SJCRH30 (cell line): Measurements from ENCODE around the gene RHBDD3. TPM values are rescaled to one million over a fixed set of nuclear protein-coding genes. Genes with fewer than 3 reads are reported as not detected.

Experiments used
- DNase-seq, 2 experiments: peaks; one replicate each; pipeline ENCODE4 v3.0.0-alpha.2; 2015 to 2020
- H3K27ac ChIP-seq: fragments of 250-450 bp; sonication (Bioruptor Pico); 2 replicates; pipeline ENCODE4 v1.5.1; 2020; ENCODE audit warnings: mild to moderate bottlenecking, moderate library complexity
- H3K27me3 ChIP-seq: fragments of 250-450 bp; sonication (Bioruptor Pico); 2 replicates; pipeline ENCODE4 v1.5.1; 2020; ENCODE audit warnings: mild to moderate bottlenecking, moderate library complexity
- H3K36me3 ChIP-seq: fragments of 250-450 bp; sonication (Bioruptor Pico); 2 replicates; pipeline ENCODE4 v1.5.1; 2020; ENCODE audit warnings: mild to moderate bottlenecking, moderate library complexity
- H3K4me1 ChIP-seq: fragments of 250-450 bp; sonication (Bioruptor Pico); 2 replicates; pipeline ENCODE4 v1.5.1; 2020; ENCODE audit warnings: mild to moderate bottlenecking, moderate library complexity
- H3K4me3 ChIP-seq: fragments of 250-450 bp; sonication (Bioruptor Pico); 2 replicates; pipeline ENCODE4 v1.5.1; 2020; ENCODE audit warnings: mild to moderate bottlenecking, moderate library complexity
- H3K9me3 ChIP-seq: fragments of 250-450 bp; sonication (Bioruptor Pico); replicated peaks from 2 replicates; pipeline ENCODE4 v1.5.1; 2020; ENCODE audit warnings: mild to moderate bottlenecking, moderate library complexity
- total RNA-seq: library from RNA; depleted of rRNA; stranded (reverse); fragments of >200 nt; shearing (Covaris generic); gene quantifications from 2 replicates; pipeline ENCODE4 v1.2.3, GENCODE V29; 2014

The RHBDD3 gene
- total RNA-seq, 1 experiment from 2014 or later = 20.3 TPM

DNA sequence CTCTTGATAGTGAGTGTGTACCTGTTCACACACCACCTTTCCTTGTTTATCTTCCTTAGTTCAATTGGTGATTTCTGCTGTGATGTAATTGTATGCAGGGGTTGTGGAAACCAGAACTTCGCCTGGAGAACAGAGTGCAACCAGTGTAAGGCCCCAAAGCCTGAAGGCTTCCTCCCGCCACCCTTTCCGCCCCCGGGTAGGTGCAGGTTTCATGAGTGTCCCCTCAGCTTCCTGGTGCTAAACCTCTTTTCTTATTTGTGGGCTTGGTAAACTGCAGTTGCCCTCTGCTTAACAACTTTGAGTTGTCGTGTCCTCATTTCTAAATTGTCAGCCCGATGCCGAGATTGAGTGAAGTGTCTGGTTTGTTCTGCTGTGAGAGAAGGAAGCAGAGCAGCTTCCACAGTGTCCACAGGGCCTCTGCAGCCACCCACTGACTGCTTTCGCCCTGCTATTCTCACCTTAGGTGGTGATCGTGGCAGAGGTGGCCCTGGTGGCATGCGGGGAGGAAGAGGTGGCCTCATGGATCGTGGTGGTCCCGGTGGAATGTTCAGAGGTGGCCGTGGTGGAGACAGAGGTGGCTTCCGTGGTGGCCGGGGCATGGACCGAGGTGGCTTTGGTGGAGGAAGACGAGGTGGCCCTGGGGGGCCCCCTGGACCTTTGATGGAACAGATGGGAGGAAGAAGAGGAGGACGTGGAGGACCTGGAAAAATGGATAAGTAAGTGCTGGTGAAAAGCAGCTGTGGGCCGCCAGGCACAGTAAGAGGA, 31.5 kb upstream of the RHBDD3 start:
- H3K36me3 ChIP-seq = peaks cover 56% of the 10 kb centered on the region
- H3K27ac ChIP-seq = no peak overlapping the region
- DNase-seq = no peak
- H3K4me3 ChIP-seq = no peak overlapping the region
- no peaks in the 10 kb centered on the region for H3K4me1 ChIP-seq
- H3K9me3 ChIP-seq = no peaks in the 10 kb centered on the region
- H3K27me3 ChIP-seq = no peaks in the 10 kb centered on the region

DNA sequence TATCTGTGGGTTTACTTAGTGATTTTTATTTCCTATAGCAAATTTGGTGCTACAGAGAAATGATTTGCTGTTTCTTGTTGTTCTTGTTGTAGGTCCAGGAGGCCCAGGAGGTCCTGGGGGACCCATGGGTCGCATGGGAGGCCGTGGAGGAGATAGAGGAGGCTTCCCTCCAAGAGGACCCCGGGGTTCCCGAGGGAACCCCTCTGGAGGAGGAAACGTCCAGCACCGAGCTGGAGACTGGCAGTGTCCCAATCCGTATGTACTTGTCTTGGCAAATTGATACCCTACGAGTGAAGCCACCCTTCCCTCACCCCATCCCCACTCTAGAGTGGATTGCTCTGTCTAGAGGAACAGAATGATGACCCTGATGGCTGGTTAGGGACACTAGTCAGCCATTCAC, 30.9 kb upstream of the RHBDD3 start:
- Histone ChIP-seq H3K36me3 (peaks cover 63% of the 10 kb centered on the region), H3K27me3 (no peaks in the 10 kb centered on the region), H3K4me1 (no peaks in the 10 kb centered on the region), H3K4me3 (no peak overlapping the region), H3K27ac (no peak overlapping the region), H3K9me3 (no peaks in the 10 kb centered on the region)
- no peak for DNase-seq

- Histone ChIP-seq H3K4me3 (no peak overlapping the region), H3K4me1 (no peaks in the 10 kb centered on the region), H3K36me3 (peaks cover 100% of the 10 kb centered on the region), H3K9me3 (no peaks in the 10 kb centered on the region), H3K27me3 (no peaks in the 10 kb centered on the region), H3K27ac (no peak overlapping the region)
- DNase-seq = no peak
Observed at GRCh38 chr22:29292379-29292778, 24.6 kb upstream of the RHBDD3 start.

DNA sequence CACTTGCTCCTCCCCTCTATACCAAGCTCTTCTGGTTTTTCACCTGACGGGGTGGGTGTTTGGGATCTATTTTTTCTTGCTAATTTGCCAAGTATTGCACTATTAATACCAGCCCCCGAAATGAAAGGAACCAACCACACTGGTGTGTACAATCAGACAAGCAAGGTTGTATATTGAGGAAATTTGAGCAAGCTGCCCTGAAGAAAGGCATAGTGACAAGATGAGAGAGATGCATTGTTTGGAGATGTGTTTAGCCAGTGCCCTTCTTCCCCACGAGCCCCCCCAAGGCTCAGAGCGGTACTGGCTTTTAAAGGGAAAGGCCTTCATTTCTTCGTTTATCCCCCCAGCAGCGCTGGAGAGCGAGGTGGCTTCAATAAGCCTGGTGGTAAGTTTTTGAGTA, 23.4 kb upstream of the RHBDD3 start:
- Histone ChIP-seq H3K4me1 (no peaks in the 10 kb centered on the region), H3K27me3 (no peaks in the 10 kb centered on the region), H3K27ac (no peak overlapping the region), H3K4me3 (no peak overlapping the region), H3K9me3 (no peaks in the 10 kb centered on the region), H3K36me3 (peaks cover 99% of the 10 kb centered on the region)
- no peak for DNase-seq

- H3K4me1 ChIP-seq = no peaks in the 10 kb centered on the region
- no peak overlapping the region for H3K27ac ChIP-seq
- H3K36me3 ChIP-seq = peaks cover 99% of the 10 kb centered on the region
- no peaks in the 10 kb centered on the region for H3K27me3 ChIP-seq
- H3K4me3 ChIP-seq = no peak overlapping the region
- no peaks in the 10 kb centered on the region for H3K9me3 ChIP-seq
- DNase-seq = no peak
Observed at GRCh38 chr22:29290061-29290460, 22.3 kb upstream of the RHBDD3 start.

GRCh38 chr22:29288837-29289236, 21.1 kb upstream of the RHBDD3 start:
- no peaks in the 10 kb centered on the region for H3K4me1 ChIP-seq
- H3K4me3 ChIP-seq = no peak overlapping the region
- no peaks in the 10 kb centered on the region for H3K9me3 ChIP-seq
- H3K27ac ChIP-seq = no peak overlapping the region
- no peak for DNase-seq
- H3K27me3 ChIP-seq = no peaks in the 10 kb centered on the region
- H3K36me3 ChIP-seq = peaks cover 97% of the 10 kb centered on the region

DNA sequence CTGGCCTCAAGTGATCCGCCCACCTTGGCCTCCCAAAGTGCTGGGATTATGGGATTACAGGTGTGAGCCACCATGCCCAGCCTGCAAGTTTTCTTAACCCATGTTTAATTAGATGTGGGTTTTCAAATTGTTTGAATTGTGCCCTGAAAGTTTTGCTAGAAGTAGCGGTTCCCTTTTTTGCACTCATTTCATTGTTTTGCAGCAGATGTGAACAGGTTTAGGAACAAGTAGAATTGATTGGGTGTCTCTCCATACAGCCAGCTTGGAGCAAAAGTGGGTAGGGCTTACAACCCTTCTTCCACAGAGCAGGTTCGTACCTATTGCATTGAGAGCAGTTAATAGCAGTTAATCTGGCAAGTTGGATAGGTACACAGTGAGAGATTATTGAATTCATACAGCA, 16.4 kb upstream of the RHBDD3 start:
- no peaks in the 10 kb centered on the region for H3K27me3 ChIP-seq
- H3K36me3 ChIP-seq = peaks cover 88% of the 10 kb centered on the region
- no peak overlapping the region for H3K27ac ChIP-seq
- H3K9me3 ChIP-seq = no peaks in the 10 kb centered on the region
- no peak for DNase-seq
- H3K4me1 ChIP-seq = no peaks in the 10 kb centered on the region
- no peak overlapping the region for H3K4me3 ChIP-seq

GRCh38 chr22:29277927-29278326, 10.1 kb upstream of the RHBDD3 start:
- H3K4me3 ChIP-seq = no peak overlapping the region
- no peaks in the 10 kb centered on the region for H3K4me1 ChIP-seq
- peaks cover 89% of the 10 kb centered on the region for H3K36me3 ChIP-seq
- no peaks in the 10 kb centered on the region for H3K9me3 ChIP-seq
- no peaks in the 10 kb centered on the region for H3K27me3 ChIP-seq
- DNase-seq = no peak
- H3K27ac ChIP-seq = no peak overlapping the region

GRCh38 chr22:29275819-29276565, 8.2 kb upstream of the RHBDD3 start:
- Histone ChIP-seq H3K27ac (no peak overlapping the region), H3K9me3 (no peaks in the 10 kb centered on the region), H3K4me3 (no peak overlapping the region), H3K4me1 (0 out of 2 replicates have a peak, but pooled peaks cover 3% of the 10 kb centered on the region), H3K27me3 (no peaks in the 10 kb centered on the region), H3K36me3 (peaks cover 95% of the 10 kb centered on the region)
- DNase-seq = no peak

DNA sequence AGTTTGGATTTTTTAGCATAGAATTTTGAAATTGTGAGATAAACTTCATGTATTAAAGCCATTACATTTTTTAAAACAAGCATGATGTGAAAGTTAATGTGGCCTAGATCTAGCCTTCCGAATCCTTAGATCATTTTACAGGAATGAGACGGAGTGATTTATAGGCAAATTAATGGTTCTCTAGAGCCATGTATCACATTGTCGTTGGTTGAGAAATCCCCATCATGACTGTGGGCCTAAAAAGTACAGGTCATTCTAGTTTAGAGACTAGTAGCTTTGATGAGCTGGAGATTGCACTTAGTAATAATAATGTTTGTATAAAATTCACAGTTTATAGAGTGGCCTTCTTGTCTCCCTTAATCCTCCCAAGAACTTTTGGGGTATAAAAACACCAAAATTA, 7.4 kb upstream of the RHBDD3 start:
- no peak for DNase-seq
- peaks cover 11% of the 10 kb centered on the region for H3K4me1 ChIP-seq
- H3K4me3 ChIP-seq = no peak overlapping the region
- H3K9me3 ChIP-seq = no peaks in the 10 kb centered on the region
- H3K27ac ChIP-seq = no peak overlapping the region
- H3K27me3 ChIP-seq = no peaks in the 10 kb centered on the region
- H3K36me3 ChIP-seq = peaks cover 99% of the 10 kb centered on the region

DNA sequence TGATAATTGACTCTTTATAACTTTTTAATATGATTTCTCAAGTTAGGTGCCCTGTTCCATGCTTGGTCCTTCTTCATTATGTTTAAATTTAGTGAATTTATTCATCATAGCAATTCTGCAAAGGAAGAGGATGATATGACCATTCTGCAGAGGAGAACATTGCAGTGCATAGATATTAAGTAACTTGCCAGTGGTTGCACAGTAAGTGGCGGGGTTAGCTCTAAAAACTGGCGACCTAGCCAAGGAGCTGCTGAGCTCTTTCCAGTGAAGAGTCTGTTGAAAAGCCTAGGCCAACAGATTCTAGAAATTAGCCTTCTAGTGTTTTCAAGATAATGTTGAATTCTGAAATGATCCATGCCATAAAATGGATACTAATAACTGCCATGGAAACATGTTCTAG, 4.8 kb upstream of the RHBDD3 start:
- Histone ChIP-seq H3K9me3 (no peaks in the 10 kb centered on the region), H3K4me3 (no peak overlapping the region), H3K4me1 (peaks cover 14% of the 10 kb centered on the region), H3K27ac (no peak overlapping the region), H3K36me3 (peaks cover 90% of the 10 kb centered on the region), H3K27me3 (no peaks in the 10 kb centered on the region)
- DNase-seq = no peak

GRCh38 chr22:29270475-29271271, 2.9 kb upstream of the RHBDD3 start:
- H3K4me1 ChIP-seq = peaks cover 17% of the 10 kb centered on the region
- no peak for DNase-seq
- peak overlapping the region; percentile 86 for H3K4me3 ChIP-seq
- H3K36me3 ChIP-seq = peaks cover 73% of the 10 kb centered on the region
- no peaks in the 10 kb centered on the region for H3K9me3 ChIP-seq
- no peak overlapping the region for H3K27ac ChIP-seq
- H3K27me3 ChIP-seq = no peaks in the 10 kb centered on the region

DNA sequence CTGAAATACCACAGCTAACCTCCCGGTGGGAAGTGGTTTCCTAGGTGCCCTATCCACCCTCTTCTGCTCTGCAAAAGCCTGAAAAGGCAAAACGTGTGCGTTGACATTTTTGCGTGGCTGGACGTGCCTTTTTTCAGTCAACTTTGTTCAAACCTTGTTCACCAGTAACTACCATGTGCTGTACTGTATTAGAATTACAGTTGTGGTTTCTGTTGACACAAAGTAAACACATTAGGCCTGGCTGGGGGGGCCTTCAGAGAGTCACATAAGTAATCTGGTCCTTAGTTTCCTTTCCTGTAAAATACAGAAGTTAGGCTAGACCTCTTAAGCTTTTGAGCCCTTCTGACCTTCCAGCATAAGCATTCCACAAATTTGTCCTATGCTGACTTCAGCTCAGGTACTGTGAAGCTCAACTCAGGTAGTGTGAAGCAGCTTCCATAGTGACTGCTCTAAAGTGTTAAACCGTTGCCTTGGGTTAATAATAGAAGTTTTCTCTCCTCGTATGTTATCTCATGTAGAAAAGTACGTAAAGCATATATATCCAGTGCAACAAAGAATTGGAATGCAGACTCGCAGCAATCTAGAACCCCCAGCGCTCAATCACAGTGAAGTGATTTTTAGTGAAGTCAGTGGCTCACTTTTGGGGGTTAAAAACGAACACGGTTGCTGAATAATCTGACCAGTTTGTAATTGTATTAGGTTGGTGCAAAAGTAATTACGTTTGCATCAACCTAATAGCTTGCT, 2.1 kb upstream of the RHBDD3 start:
- Histone ChIP-seq H3K9me3 (no peaks in the 10 kb centered on the region), H3K4me1 (peaks cover 17% of the 10 kb centered on the region), H3K27ac (no peak overlapping the region), H3K36me3 (peaks cover 71% of the 10 kb centered on the region), H3K27me3 (no peaks in the 10 kb centered on the region), H3K4me3 (peak overlapping the region; percentile 86)
- peak in 1 of 2 experiments; percentile 28 for DNase-seq

DNA sequence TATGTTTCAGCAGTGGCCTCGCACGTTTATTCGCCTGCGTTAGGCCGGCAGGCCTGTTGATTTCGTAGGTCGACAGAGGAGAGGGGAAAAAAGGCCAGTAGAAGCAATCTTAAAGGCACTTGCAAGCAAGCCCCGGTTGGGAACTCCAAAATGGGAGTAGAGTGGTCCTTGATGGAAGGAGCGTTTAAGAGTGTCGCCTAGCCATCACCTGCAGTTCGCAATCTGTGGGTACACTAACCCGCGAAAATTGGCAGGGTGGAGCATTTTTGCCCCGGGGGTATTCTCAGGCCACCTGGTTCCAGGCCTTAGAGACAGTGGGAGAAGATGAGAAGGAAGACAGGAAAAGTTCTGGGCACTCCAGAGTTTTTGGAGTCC, 1.4 kb upstream of the RHBDD3 start:
- DNase-seq = no peak
- H3K9me3 ChIP-seq = no peaks in the 10 kb centered on the region
- H3K27ac ChIP-seq = peak overlapping the region; percentile 100
- H3K4me3 ChIP-seq = peak overlapping the region; percentile 86
- H3K27me3 ChIP-seq = no peaks in the 10 kb centered on the region
- peaks cover 65% of the 10 kb centered on the region for H3K36me3 ChIP-seq
- peaks cover 17% of the 10 kb centered on the region for H3K4me1 ChIP-seq
